ENCODE measurements around the gene PALS2. TPM values are rescaled to one million over a fixed set of nuclear protein-coding genes. Genes with fewer than 3 reads are reported as not detected.

PALS2 gene, protein sequence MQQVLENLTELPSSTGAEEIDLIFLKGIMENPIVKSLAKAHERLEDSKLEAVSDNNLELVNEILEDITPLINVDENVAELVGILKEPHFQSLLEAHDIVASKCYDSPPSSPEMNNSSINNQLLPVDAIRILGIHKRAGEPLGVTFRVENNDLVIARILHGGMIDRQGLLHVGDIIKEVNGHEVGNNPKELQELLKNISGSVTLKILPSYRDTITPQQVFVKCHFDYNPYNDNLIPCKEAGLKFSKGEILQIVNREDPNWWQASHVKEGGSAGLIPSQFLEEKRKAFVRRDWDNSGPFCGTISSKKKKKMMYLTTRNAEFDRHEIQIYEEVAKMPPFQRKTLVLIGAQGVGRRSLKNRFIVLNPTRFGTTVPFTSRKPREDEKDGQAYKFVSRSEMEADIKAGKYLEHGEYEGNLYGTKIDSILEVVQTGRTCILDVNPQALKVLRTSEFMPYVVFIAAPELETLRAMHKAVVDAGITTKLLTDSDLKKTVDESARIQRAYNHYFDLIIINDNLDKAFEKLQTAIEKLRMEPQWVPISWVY
- 28.3 and 39.1 TPM in 2 replicates for total RNA-seq
- 15.8 TPM for polyA plus RNA-seq (2012)

DNA sequence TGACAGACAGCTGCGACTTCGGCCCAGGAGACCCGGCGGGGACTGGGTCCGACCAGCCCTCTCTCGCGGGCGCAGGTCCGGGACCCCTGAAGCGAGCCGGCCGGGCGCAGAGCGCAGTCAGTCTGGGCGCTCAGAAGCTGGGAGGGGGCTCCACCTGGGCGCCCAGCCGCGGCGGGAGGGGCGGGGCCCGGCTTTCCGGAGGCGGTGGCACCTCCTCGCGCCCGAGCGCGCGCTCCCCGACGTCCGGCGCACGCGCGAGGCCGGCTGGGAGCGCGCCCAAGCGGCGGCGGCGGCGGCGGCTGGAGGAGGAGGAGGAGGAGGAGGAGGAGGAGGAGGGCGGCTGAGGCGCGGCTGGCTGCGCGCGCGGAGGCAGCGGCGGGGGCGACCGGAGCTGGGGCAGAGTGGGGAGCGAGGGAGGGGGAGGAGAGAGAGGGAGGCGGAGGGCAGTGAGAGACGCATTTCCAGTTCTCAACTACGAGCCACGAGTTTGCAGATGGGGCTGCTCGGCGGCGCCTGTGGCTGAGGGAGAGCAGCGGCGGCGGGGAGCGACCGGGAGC is at the start of gene PALS2:
Gene PALS2 (plus strand): TSS at position 456 of the 557 bp plus-strand sequence. CDS start 50,216 bp downstream, outside the sequence.
- DNase-seq (ENCODE audit: low read depth) = peak; percentile 87

DNA sequence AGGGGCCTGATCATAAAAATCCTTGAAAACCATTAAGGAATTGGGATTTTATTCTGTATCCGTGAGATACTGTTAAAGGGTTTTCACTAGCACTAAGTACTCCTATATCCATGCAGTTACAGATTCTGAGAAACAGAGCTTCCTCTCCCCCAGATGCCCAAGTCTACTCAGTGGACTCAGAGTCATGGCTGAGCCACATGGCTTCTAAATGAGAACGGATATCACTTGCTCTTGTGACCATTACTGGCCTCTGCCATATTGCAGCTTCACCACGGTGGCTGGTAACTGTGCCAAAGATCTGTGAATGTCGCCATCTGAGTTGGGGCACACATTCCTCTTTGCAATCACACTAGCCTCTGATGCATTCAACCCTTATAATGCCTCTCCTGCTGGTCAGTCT is 42.0 kb upstream of the PALS2 start:
- DNase-seq (ENCODE audit: low read depth) = peak; percentile 19

DNA sequence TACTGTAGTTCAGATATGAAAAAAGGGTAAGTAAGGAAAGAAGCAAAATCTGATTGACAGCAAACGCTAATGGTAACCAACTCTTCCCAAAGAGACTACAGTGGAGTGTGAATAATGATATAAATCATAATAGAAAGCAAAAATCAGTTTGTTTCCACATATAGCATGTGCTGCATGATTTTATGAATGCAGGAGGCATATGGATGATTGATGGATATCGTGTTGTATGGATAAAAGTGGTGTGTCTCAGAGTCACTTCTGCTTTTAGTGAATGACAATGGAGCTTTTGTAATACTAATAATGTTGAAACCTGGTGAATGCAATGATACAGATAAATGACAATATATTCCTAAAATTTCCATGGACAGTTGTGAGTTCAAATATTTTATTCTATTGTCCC is 36.6 kb upstream of the PALS2 start:
- no peak for DNase-seq (ENCODE audit: low read depth)

DNA sequence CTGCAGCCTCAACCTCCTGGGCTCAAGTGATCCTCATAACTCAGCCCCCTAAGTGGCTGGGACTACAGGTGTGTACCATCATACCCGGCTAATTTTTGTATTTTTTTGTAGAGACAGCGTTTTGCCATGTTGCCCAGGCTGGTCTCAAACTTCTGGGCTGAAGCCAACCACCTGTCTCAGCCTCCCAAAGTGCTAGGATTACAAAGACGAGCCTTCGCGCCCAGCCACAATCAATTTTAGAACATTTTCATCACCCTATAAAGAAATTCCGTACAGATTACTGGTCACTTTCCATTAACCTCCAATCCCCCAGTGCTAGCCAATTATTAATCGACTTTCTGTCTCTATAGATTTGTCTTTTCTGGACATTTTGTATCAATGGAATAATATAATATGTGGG is 32.3 kb upstream of the PALS2 start:
- DNase-seq (ENCODE audit: low read depth) = peak; percentile 68

DNA sequence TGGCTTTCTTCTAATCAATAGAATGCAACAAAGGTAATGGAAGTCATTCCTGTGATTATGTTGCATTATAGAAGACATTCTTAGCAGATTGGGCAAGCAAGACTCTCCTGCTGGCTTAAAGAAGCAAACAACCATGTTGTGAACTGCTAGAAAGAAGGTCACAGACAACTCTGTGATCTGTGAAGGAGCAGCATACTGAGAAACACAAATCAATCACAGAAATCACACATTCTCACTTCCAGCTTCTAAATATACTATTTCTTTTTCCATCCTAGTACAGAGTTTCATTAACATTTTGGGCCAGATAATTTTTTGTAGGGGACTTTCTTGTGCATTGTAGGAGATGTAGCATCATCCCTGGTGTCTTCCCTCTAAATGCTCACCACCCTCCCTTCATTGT is 28.0 kb upstream of the PALS2 start:
- no peak for DNase-seq (ENCODE audit: low read depth)

DNA sequence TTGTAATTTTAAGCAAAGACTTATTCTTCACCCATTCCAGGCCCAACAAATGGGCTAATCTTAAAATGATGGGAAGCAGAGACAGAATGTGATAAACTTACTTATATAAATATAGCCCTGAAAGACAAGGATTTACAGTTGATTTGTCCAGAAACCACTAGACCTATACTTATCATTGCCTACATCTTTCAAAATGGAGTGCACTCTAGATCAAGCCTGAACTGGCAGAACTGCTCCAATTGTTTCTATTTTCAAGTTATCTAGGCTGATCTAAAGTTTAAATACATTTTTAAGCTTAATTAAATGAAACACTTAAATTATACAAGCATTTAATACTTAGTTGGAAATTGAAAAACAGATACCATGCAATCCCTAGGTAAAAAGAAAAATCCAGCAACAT is 24.9 kb upstream of the PALS2 start:
- DNase-seq (ENCODE audit: low read depth) = no peak

DNA sequence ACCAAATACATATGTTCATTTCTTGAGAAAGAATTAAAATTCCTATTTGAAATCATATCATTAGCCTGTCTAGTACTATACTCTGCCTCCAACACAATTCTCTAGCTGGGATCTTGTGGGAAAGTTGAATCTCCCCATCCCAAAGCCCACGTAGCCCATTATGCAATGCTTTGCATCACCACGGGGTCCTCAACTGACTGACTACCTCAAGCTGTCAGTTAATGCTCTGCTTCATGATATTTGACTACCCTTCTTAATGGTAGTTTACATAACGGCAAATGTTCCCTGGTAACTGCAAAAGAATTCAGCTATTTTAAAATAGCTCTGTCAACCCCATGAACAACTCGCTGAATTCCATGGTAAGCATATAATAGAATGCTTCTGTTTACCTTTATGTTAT is 23.3 kb upstream of the PALS2 start:
- DNase-seq (ENCODE audit: low read depth) = no peak

DNA sequence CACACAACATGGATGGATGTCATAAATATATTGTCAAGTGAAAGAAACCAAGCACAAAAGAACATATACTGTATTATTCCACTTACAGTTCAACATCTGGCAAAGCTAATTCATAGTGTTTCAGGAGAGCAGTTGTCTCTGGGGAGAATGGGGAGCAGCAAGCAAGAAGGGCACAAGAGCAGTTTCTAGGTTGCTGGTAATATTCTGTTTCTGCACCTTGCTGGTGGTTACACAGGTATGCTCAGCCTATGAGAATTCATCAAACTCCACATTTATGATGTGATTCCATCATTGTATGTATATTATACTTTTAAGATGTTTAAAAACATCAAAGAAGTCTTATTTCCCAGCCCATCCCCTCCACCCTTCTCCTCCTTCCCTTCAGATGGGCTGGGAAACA is 18.1 kb upstream of the PALS2 start:
- DNase-seq (ENCODE audit: low read depth) = no peak

DNA sequence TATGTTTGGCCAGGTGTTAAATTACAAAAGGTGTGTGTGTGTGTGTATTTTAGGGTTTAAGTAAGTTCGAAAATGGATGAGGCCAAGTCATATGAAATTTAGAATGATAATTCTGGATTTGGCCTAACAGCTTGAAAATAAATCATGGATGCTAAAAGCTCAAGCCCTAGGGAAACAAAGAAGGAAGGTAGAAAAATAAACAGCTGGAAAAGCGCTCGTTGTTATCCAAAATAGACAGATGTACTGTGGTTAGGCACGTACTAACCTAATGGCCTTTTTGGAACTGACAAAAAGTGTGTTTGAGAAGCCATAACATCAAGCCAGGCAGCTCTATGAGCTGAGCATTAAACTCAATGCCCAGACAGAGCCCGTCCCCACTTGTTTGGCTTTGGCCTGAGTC is 17.5 kb upstream of the PALS2 start:
- DNase-seq (ENCODE audit: low read depth) = no peak

DNA sequence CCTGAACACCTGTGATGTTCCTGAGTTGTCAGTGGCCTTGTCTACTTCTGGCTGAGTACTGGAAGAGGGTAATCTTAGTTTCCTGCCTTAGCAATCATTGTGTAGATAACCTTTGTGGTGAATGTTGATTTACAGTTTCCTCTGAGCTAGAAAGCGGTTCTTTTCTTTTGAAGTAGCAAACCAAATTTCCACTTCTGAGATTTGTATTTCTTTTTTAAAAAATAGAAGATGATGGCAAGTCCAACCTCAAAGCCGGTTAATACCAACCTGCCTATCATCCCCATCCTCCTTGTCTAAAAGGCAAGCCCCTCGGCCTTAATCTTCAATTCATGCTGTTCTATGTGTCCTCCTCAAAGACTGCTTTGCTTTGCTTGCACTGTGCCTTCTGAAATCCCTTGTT is 12.5 kb upstream of the PALS2 start:
- DNase-seq (ENCODE audit: low read depth) = no peak

DNA sequence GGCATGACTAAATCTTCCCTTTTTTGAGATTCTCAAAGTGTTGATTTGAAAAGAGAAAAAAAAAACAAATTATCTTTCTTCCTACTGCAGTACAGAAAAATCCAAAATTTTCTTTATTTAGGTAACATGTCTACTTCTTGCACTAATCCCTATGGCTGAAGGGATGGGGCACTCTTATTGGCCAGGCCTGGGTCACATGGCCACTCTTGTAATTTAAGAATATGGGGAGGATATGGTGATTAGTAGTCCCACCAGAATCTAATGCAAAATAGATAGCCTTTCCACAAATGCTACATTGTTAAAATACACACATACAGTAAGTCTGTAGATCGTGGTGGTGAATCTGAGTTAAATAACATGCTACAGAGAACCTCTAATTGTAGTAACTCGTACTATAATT is 7.0 kb upstream of the PALS2 start:
- no peak for DNase-seq (ENCODE audit: low read depth)

DNA sequence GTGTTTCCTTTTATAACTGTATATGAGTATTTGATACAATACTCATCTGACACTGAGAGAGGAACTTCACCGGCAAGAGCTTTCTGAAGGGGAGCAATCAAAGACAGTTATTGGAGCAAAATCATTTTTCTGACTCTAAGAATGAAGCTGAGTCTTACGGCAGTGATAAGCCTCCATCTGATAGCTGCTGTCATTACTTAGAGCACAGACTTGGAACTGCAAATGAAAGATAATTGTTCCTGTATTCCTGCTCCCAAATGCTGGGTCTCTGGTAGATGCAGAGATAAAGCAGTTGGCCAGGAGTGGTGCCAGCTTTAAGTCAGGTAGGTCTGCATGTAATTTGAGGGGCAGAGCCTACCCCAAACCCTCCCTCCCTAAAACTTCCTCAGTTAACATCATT is 2.3 kb upstream of the PALS2 start:
- DNase-seq (ENCODE audit: low read depth) = no peak

DNA sequence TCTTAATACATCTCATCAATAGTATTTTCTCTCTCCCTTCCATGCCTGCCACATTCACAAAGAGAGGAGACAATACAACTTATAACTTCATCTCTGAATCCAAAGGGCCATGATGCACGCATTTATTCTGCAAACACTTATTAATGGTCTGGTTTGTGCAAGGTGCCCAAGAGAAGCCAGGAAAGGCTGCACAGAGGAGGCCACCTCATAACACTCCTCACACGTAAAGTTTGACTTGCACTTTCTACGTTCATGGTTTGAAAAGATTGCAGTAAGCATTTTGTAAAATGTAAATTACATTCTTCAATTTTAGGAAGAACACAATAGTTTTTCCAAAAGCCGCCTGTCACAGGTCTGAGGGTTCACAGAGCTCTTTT is 1.2 kb upstream of the PALS2 start:
- no peak for DNase-seq (ENCODE audit: low read depth)

DNA sequence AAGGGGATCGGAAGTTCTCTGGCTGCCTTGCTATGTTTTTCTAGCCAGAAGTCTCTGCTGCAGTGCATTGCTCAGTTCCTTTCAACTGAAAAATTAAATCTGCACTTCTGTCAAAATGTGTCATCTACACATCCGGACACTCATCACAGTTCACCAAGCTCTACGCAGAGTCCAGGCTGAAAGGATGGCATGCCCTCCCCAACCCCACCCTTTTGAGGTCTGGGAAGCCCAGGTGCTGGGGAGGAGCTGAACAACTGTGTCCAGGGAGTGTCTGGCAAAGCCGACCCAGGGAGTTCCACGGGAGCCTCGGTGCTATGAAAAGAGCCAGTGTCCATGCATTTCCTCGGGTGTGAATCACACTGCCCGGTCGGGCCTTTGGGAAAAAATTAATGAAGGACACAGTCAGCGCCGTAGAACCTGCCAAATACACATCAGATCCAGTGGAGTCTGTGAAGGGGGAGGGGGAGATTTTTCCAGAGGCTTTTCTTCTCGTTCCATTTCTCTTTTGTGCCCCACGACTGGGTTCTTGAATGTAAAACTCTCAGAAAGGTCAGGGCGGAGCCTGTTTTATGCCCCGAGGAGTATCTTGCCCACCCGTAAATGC is 757 bp upstream of the PALS2 start:
- peak; percentile 98 for DNase-seq (ENCODE audit: low read depth)

DNA sequence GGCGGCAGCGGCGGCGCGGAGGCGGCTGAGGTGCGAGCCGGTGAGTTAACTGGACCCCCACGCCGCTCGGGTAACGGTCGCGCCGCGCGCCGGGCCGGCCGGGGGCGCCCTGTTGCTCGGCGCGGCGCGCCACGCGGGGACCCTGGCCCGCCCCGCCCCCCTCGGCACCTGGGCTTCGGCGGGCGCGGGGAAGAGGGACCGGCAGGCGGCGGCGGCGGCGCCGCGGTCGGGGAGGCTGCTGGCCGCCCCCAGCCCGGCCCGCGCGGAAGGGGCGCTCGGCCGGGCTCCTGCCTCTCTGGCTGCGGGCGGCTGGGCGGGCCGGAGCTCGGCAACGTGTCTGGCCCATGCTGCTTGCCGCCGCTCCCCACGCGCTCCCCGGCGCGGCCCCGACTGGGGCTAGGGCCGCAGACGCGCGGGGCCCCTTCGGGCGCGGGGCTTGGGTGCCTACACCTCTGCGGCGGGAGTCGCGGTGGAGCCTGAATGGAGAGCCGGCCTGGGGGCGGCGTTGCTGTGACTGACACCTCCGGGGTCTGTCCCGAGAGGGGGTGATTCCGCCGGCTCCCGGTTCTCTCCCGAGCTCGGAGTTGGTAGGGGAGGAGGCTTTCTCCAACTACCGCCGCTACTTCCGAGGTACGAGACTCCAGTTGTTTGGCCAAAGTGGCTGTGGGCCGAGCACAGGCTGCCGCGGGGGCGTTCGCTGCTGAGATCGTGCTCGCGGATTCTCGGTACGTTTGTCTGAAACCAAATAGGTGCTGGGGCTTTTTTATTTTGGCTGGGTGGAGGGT is 494 bp downstream of the PALS2 start:
- DNase-seq (ENCODE audit: low read depth) = peak; percentile 73

DNA sequence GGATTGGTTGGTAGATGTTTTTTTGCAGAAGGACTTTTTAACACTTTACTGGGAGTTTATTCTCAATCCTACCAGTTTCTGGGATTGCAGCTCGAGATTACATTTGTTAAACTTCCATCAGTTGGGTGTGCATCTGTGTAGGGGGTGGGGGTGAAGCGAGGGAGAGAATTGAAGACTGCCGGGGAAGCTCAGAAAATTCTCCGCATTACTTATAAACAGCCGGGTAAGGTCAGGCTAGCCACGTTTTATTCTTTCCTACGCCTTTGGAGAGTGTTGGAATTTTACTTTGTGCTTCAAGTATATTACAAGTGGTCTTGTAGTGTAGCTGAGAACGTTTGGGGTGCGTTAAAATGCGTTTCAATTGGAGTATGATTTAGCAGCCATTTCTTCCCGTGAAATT is 1.1 kb downstream of the PALS2 start:
- DNase-seq (ENCODE audit: low read depth) = peak; percentile 41

DNA sequence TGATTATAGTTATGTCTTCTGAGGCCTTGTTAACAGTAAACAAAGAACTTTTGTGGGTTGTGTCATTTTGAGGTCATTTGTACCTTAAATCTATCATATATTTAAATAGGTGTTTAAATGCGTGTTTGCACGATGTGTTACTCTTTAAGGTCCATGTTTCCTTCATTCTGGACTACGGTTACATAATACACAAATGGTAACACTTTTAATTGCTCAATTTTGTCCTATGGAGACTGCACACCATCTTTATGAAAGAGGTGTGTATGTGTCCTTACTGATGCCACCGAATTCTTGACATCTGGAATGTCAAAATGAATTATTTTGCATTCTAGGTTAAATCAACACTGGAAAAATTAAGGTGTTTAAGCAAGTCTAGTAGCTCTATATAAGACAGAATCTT is 1.7 kb downstream of the PALS2 start:
- no peak for DNase-seq (ENCODE audit: low read depth)

DNA sequence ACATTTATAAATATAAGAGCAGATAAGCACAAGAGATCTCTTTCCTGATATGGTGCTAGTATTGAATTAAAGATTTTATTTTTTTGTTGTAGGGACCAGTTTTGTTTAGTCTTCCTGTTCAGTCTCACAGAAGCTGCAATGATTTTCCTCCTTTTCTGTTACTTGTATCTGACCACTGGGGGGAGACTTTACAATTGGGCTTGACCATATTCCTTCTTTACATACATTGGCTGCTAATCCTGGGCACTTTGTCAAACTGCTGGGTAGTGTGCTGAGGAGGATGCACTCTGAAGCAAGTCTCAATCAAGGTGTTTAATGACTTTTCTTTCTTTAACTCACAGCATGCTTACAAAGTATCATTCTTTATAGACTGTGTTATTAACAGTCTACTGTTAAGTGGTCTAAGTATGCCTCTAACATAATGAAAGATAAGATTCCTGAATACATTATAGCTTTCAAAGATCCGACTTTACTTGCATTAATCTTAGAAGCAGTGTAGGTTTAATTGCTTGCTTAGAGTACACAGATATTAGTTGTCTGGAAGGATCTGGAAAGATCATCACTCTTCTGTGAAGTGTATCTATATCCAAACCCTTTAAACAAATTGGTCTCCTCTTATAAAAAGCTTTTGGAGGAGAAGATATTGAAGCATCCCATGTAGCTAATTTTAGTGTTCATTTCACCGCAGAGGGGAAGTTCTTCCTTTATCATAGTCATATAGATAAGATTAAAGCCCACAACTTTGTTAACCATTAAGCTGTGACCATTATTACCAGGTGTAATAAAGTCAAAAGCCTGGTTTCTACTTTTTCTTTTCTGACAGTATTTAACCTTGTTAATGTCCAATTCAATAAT is 3.1 kb downstream of the PALS2 start:
- peak; percentile 58 for DNase-seq (ENCODE audit: low read depth)

DNA sequence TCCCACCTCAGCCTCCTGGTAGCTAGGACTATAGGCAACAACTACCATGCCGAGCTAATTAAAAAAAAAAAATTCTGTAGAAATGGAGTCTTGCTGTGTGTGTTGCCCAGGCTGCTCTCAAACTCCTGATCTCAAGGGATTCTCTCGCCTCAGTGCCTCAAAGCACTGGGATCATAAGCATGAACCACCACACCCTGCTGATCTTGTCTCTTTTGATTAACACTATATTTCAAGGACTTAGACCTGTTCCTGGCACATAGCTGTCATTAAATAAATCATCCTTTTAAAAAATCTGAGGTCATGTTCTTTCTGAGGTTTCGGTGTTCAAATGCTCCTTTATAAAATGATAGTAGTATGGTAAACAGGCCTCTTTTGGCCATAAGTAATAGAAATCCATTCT is 4.8 kb downstream of the PALS2 start:
- no peak for DNase-seq (ENCODE audit: low read depth)

DNA sequence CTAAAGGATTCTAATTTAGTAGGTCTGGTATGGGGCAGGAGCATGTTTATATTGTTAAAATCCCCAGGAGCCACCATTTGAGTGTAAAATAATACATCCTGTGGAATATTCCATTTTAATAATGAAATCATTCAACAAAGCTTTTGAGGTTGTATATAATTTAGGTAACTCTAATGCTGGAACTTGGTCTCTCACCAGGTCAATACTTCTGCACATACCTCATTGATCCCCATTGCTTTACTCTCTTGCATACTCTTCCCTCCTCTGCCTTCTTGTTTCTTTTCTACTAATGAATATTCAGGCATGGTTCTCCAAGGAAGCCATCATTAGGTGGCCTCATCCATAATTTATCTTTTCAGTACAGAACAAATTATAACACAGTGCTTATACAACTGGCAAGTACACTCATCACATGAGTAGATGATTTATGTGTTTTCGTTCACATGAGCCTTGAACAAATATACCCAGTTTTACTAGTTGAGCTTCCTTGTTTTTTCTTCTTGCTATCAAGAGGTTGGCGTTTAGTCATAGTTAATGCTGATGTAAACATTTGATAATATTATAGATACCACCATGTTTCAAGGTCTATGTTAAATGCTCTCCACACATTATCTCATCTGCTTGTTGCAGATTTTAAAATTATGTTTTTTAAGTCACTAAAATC is 7.2 kb downstream of the PALS2 start:
- DNase-seq (ENCODE audit: low read depth) = no peak
